Measurements from ENCODE around the gene PAPOLB. TPM values are rescaled to one million over a fixed set of nuclear protein-coding genes. Genes with fewer than 3 reads are reported as not detected.

PAPOLB gene
- polyA plus RNA-seq, 3 donors = not detected

DNA sequence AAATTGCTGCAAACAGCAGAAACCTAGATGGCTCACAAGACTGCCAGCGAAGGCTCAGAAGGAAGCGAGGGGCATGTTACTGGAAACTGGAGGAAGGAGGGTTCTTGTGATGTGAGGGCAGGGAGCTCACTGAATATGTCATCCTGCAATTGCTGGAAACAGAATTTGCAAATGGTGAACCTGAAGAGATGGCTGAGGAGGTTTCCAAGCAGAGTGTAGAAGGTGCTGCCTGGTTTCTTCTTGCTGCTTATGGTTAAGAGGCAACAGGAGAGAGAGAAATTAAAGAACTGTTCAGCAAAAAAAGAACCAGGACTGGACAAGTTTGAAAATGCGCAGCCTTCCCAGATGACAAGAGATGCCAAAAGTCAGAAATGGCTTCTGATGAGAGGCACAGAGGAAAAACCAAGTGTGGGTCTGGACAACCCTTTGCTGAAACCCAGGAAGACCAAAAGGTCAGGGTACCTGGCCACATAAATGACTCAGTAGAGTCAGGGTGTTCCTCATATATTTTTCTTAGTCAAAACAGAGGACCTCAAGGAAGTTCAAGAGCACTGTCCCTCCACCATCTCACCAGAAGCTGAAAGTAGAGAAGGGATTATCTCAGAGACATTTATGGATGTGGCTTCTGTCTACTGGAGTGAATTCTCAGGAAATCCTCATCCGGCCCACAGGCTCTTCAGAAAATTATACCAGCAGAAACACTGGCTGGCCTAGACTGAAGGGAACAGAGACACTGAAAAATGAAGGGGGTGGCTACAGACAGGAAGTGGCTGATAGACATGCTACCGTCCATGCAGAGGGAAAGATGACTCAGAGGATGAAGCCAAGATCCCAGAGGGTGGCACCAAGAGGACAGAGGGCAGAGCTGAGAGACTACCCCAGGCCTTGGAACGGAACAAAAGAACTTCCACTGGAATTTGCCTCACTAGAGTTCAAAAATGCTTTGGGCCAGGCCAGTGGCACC lies 10.1 kb downstream of the PAPOLB start:
- TF ChIP-seq, protein P1, sequence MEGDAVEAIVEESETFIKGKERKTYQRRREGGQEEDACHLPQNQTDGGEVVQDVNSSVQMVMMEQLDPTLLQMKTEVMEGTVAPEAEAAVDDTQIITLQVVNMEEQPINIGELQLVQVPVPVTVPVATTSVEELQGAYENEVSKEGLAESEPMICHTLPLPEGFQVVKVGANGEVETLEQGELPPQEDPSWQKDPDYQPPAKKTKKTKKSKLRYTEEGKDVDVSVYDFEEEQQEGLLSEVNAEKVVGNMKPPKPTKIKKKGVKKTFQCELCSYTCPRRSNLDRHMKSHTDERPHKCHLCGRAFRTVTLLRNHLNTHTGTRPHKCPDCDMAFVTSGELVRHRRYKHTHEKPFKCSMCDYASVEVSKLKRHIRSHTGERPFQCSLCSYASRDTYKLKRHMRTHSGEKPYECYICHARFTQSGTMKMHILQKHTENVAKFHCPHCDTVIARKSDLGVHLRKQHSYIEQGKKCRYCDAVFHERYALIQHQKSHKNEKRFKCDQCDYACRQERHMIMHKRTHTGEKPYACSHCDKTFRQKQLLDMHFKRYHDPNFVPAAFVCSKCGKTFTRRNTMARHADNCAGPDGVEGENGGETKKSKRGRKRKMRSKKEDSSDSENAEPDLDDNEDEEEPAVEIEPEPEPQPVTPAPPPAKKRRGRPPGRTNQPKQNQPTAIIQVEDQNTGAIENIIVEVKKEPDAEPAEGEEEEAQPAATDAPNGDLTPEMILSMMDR (IDR thresholded peaks at IDR 0.05) = no peak
- no peak for DNase-seq
- Histone ChIP-seq H3K9me3 (replicated peaks in 1 of 2; ENCODE audit: control insufficient read depth in 1 of 2, insufficient read depth in 1 of 2, low read length in 2 of 2) (no peaks in the 10 kb centered on the region), H3K9ac (ENCODE audit: insufficient read depth, low read length, poor library complexity, severe bottlenecking) (no peak overlapping the region), H3K79me2 (ENCODE audit: insufficient read depth, low read length) (no peaks in the 10 kb centered on the region), H3K36me3 (replicated peaks in 1 of 2; ENCODE audit: control insufficient read depth in 1 of 2, insufficient read depth in 2 of 2, low read length in 2 of 2) (no peaks in the 10 kb centered on the region), H3K4me2 (replicated peaks; ENCODE audit: extremely low read depth, low read length, poor library complexity, severe bottlenecking) (no peak overlapping the region), H3K27me3 (ENCODE audit: control insufficient read depth in 2 of 2, insufficient read depth in 2 of 2, low read length in 2 of 2) (no peaks in the 10 kb centered on the region), H4K20me1 (ENCODE audit: insufficient read depth, low read length) (no peaks in the 10 kb centered on the region), H3K4me3 (replicated peaks in 1 of 3; ENCODE audit: low read depth in 2 of 3, low read length in 3 of 3) (no peak overlapping the region), H3K4me1 (ENCODE audit: control insufficient read depth in 1 of 2, insufficient read depth in 2 of 2, low read length in 2 of 2) (no peaks in the 10 kb centered on the region), H3K27ac (ENCODE audit: low read depth in 1 of 2, low read length in 2 of 2) (no peak overlapping the region), H2AFZ (ENCODE audit: insufficient read depth, low read depth, low read length, poor library complexity, severe bottlenecking) (no peak overlapping the region)
- 75% methylated on average over 4 of the region's 6 CpGs for WGBS (ENCODE audit: insufficient coverage)
- no peak overlapping the region for H3K4me3 Mint-ChIP-seq
- H3K27ac Mint-ChIP-seq = peak overlapping the region in 2 of 7 donors; percentile 4 to 66
- H3K27me3 Mint-ChIP-seq (ENCODE audit: low read depth in 3 of 3) = peaks cover 2 to 12% (median 4%) of the 10 kb centered on the region in 3 donors
- intact Hi-C loops (cut with micrococcal nuclease) = no loop called here
- H3K9me3 Mint-ChIP-seq = peaks cover 0 to 13% (median 6%) of the 10 kb centered on the region in 7 donors
- H3K36me3 Mint-ChIP-seq = no peaks in the 10 kb centered on the region
- H3K4me1 Mint-ChIP-seq = no peaks in the 10 kb centered on the region

DNA sequence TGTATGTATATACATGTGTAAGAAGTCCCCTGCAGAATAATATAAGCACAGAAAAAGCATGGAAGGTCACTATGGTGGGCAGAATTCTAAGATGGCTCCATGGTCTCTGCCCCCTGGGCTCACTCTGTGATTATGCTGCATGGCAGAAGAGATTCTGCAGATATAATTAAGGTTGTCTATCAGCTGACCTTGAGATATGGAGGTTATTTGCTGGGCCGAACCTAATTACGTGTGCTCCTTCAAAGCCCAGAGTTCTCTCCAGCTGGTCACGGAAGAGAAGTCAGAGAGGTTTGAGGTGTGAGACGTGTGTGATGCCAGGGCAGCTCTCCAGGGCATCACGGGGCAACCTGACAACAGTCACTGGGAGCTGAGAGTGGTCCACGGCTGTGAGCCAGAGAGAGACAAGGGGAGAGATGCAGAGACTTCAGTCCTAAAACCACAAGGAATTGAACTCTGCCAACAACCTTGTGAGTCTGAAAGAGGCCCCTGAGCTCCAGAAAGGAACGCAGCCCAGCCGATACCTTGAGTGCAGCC lies 11.5 kb downstream of the PAPOLB start:
- Mint-ChIP-seq H3K27ac (no peak overlapping the region), H3K27me3 (ENCODE audit: low read depth in 3 of 3) (peaks cover 8 to 19% (median 18%) of the 10 kb centered on the region in 3 donors), H3K36me3 (no peaks in the 10 kb centered on the region), H3K9me3 (peaks cover 0 to 13% (median 6%) of the 10 kb centered on the region in 7 donors), H3K4me1 (peaks cover 6% of the 10 kb centered on the region), H3K4me3 (no peak overlapping the region)
- 98% methylated on average over 8 of the region's 8 CpGs for WGBS (ENCODE audit: insufficient coverage)
- intact Hi-C loops (cut with micrococcal nuclease) = no loop called here
- Histone ChIP-seq H3K27ac (ENCODE audit: low read depth in 1 of 2, low read length in 2 of 2) (no peak overlapping the region), H3K4me2 (replicated peaks; ENCODE audit: extremely low read depth, low read length, poor library complexity, severe bottlenecking) (no peak overlapping the region), H3K4me3 (replicated peaks in 1 of 3; ENCODE audit: low read depth in 2 of 3, low read length in 3 of 3) (no peak overlapping the region), H3K27me3 (ENCODE audit: control insufficient read depth in 2 of 2, insufficient read depth in 2 of 2, low read length in 2 of 2) (no peaks in the 10 kb centered on the region), H3K4me1 (ENCODE audit: control insufficient read depth in 1 of 2, insufficient read depth in 2 of 2, low read length in 2 of 2) (no peaks in the 10 kb centered on the region), H4K20me1 (ENCODE audit: insufficient read depth, low read length) (no peaks in the 10 kb centered on the region), H2AFZ (ENCODE audit: insufficient read depth, low read depth, low read length, poor library complexity, severe bottlenecking) (no peak overlapping the region), H3K9me3 (replicated peaks in 1 of 2; ENCODE audit: control insufficient read depth in 1 of 2, insufficient read depth in 1 of 2, low read length in 2 of 2) (no peaks in the 10 kb centered on the region), H3K36me3 (replicated peaks in 1 of 2; ENCODE audit: control insufficient read depth in 1 of 2, insufficient read depth in 2 of 2, low read length in 2 of 2) (no peaks in the 10 kb centered on the region), H3K9ac (ENCODE audit: insufficient read depth, low read length, poor library complexity, severe bottlenecking) (no peak overlapping the region), H3K79me2 (ENCODE audit: insufficient read depth, low read length) (no peaks in the 10 kb centered on the region)
- no peak for DNase-seq
- TF ChIP-seq, protein P1 (IDR thresholded peaks at IDR 0.05) = no peak
